ENCODE measurements around the gene SOX5. TPM values are rescaled to one million over a fixed set of nuclear protein-coding genes. Genes with fewer than 3 reads are reported as not detected.

The SOX5 gene
- total RNA-seq, 5 donors from 2014 or later (not counting 1 experiment from before 2014, with no cell fraction given): 0.10 to 1.1 (median 0.39) TPM; not detected in 1

DNA sequence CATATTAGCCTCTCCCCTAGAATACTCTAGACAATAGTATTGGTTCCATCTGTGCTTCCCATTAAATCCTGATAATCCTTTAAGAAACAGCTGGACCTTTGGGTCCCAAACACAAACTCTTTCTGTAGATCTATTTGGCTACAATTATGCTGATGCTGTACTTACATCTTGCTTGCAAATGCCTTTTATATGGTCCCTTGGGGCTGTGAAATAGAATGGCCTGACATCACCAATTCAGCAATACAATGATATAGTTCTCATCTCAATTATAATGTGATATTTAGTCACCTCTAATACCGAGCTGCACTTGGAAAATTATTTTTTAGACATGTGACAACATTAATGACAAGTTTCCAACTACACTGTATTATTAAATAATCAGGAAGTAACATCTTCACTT, 261.5 kb downstream of the SOX5 start:
- H3K4me1 Mint-ChIP-seq: no peaks in the 10 kb centered on the region
- H3K9me3 Mint-ChIP-seq: peaks cover 0 to 6% (median 4%) of the 10 kb centered on the region in 3 donors
- no peak overlapping the region for H3K4me3 Mint-ChIP-seq
- H3K9me3 ChIP-seq: no peaks in the 10 kb centered on the region
- H3K27ac Mint-ChIP-seq: no peak overlapping the region
- ChIA-PET CTCF (interaction anchor here in 1 of 2 donors (0.6 kb wide), 1 partner anchor 52 kb away, joined by 3 read pairs; no protein-coding TSS in a partner anchor), POLR2A (no interaction called here)
- DNase-seq: no peak
- H3K27me3 Mint-ChIP-seq: no peaks in the 10 kb centered on the region
- no peaks in the 10 kb centered on the region for H3K27me3 ChIP-seq (replicated peaks in 1 of 2; ENCODE audit: control insufficient read depth in 2 of 2, extremely low read depth in 1 of 2, insufficient read depth in 2 of 2, low read length in 1 of 2)
- H3K4me1 ChIP-seq (ENCODE audit: control insufficient read depth in 1 of 2, extremely low read depth in 1 of 2, insufficient read depth in 2 of 2, low read length in 2 of 2): no peaks in the 10 kb centered on the region
- no CpG with 5 or more reads among the region's 1 CpG for WGBS (ENCODE audit: insufficient coverage)
- no peak overlapping the region for H3K4me3 ChIP-seq (ENCODE audit: control insufficient read depth in 1 of 2, extremely low read depth in 1 of 2, low read length in 1 of 2)
- no peaks in the 10 kb centered on the region for H3K36me3 Mint-ChIP-seq
- no peak for ATAC-seq (replicated peaks in 1 of 4)
- H3K27ac ChIP-seq (ENCODE audit: low read length): no peak overlapping the region
- no peaks in the 10 kb centered on the region for H3K36me3 ChIP-seq (ENCODE audit: control insufficient read depth in 2 of 2, extremely low read depth in 1 of 2, insufficient read depth in 1 of 2, low read length in 1 of 2)

- no peak overlapping the region for H3K4me3 Mint-ChIP-seq
- H3K27me3 Mint-ChIP-seq: no peaks in the 10 kb centered on the region
- H3K27ac ChIP-seq (ENCODE audit: low read length): no peak overlapping the region
- no peaks in the 10 kb centered on the region for H3K4me1 ChIP-seq (ENCODE audit: control insufficient read depth in 1 of 2, extremely low read depth in 1 of 2, insufficient read depth in 2 of 2, low read length in 2 of 2)
- POLR2A ChIA-PET: no interaction called here
- no peak overlapping the region for H3K27ac Mint-ChIP-seq
- no peak for DNase-seq
- H3K9me3 Mint-ChIP-seq: peaks cover 0 to 6% (median 4%) of the 10 kb centered on the region in 3 donors
- H3K27me3 ChIP-seq (replicated peaks in 1 of 2; ENCODE audit: control insufficient read depth in 2 of 2, extremely low read depth in 1 of 2, insufficient read depth in 2 of 2, low read length in 1 of 2): no peaks in the 10 kb centered on the region
- no peaks in the 10 kb centered on the region for H3K36me3 ChIP-seq (ENCODE audit: control insufficient read depth in 2 of 2, extremely low read depth in 1 of 2, insufficient read depth in 1 of 2, low read length in 1 of 2)
- H3K36me3 Mint-ChIP-seq: no peaks in the 10 kb centered on the region
- CTCF ChIA-PET: no interaction called here
- no peaks in the 10 kb centered on the region for H3K4me1 Mint-ChIP-seq
- no peaks in the 10 kb centered on the region for H3K9me3 ChIP-seq
- no peak overlapping the region for H3K4me3 ChIP-seq (ENCODE audit: control insufficient read depth in 1 of 2, extremely low read depth in 1 of 2, low read length in 1 of 2)
- no peak for ATAC-seq (replicated peaks in 1 of 4)
These were observed 263.4 kb downstream of the SOX5 start for GRCh38 chr12:23686095-23686494.

DNA sequence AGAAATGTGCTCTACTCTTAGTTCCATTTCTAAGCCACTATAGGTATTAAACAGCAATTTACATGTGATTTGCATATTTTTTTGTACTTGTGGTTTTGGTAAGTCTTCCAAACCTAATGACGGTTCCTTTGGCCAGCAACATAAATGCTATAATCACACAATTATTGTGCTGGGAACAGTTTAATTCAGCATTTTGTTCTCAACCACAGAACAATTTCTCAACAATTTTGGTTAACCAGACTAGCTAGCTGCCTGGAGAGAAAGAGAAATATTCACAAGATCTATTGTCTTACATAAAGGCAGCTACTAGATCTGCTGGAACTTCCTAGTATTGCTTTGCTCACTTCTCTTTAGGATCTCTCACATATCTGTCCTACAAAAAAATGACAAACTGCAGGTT, 265.3 kb downstream of the SOX5 start:
- ATAC-seq (replicated peaks in 1 of 4) (no peak), DNase-seq (no peak)
- Histone ChIP-seq H3K4me3 (ENCODE audit: control insufficient read depth in 1 of 2, extremely low read depth in 1 of 2, low read length in 1 of 2) (no peak overlapping the region), H3K9me3 (no peaks in the 10 kb centered on the region), H3K27ac (ENCODE audit: low read length) (no peak overlapping the region), H3K27me3 (replicated peaks in 1 of 2; ENCODE audit: control insufficient read depth in 2 of 2, extremely low read depth in 1 of 2, insufficient read depth in 2 of 2, low read length in 1 of 2) (no peaks in the 10 kb centered on the region), H3K36me3 (ENCODE audit: control insufficient read depth in 2 of 2, extremely low read depth in 1 of 2, insufficient read depth in 1 of 2, low read length in 1 of 2) (no peaks in the 10 kb centered on the region), H3K4me1 (ENCODE audit: control insufficient read depth in 1 of 2, extremely low read depth in 1 of 2, insufficient read depth in 2 of 2, low read length in 2 of 2) (no peaks in the 10 kb centered on the region)
- no peaks in the 10 kb centered on the region for H3K27me3 Mint-ChIP-seq
- no peak overlapping the region for H3K4me3 Mint-ChIP-seq
- ChIA-PET POLR2A (no interaction called here), CTCF (no interaction called here)
- H3K36me3 Mint-ChIP-seq: no peaks in the 10 kb centered on the region
- WGBS (ENCODE audit: insufficient coverage): no CpG with 5 or more reads among the region's 1 CpG
- no peaks in the 10 kb centered on the region for H3K4me1 Mint-ChIP-seq
- H3K9me3 Mint-ChIP-seq: peaks cover 0 to 4% (median 0%) of the 10 kb centered on the region in 3 donors
- no peak overlapping the region for H3K27ac Mint-ChIP-seq

DNA sequence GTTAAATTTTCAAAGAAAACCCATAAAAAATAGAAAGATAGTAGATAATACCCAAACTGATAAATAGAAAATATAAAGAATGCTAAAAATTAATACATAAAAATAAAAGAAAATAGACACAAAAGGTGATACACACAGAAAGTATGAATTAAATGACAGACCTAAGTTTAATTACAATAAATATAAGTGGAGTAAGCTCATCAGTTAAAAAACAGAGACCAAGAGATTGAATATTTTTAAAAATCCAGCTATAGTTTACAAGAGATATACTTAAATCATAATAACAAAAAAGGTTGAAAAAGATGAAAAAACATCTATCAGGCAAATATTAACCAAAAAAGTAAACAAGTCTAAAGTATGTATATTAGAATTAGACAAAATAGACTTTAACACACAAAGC, 268.2 kb downstream of the SOX5 start:
- POLR2A ChIA-PET: interaction anchor here in 1 of 2 donors (0.6 to 0.8 kb wide), 2 partner anchors 17 to 58 kb away, joined by 3 to 4 read pairs; no protein-coding TSS in a partner anchor
- Mint-ChIP-seq H3K4me1 (no peaks in the 10 kb centered on the region), H3K9me3 (peaks cover 0 to 2% (median 0%) of the 10 kb centered on the region in 3 donors), H3K36me3 (no peaks in the 10 kb centered on the region), H3K27ac (no peak overlapping the region), H3K4me3 (no peak overlapping the region), H3K27me3 (no peaks in the 10 kb centered on the region)
- Histone ChIP-seq H3K4me3 (ENCODE audit: control insufficient read depth in 1 of 2, extremely low read depth in 1 of 2, low read length in 1 of 2) (no peak overlapping the region), H3K27ac (ENCODE audit: low read length) (no peak overlapping the region), H3K36me3 (ENCODE audit: control insufficient read depth in 2 of 2, extremely low read depth in 1 of 2, insufficient read depth in 1 of 2, low read length in 1 of 2) (no peaks in the 10 kb centered on the region), H3K9me3 (no peaks in the 10 kb centered on the region), H3K27me3 (replicated peaks in 1 of 2; ENCODE audit: control insufficient read depth in 2 of 2, extremely low read depth in 1 of 2, insufficient read depth in 2 of 2, low read length in 1 of 2) (no peaks in the 10 kb centered on the region), H3K4me1 (ENCODE audit: control insufficient read depth in 1 of 2, extremely low read depth in 1 of 2, insufficient read depth in 2 of 2, low read length in 2 of 2) (no peaks in the 10 kb centered on the region)
- no peak for DNase-seq
- CTCF ChIA-PET: no interaction called here
- no peak for ATAC-seq (replicated peaks in 1 of 4)

DNA sequence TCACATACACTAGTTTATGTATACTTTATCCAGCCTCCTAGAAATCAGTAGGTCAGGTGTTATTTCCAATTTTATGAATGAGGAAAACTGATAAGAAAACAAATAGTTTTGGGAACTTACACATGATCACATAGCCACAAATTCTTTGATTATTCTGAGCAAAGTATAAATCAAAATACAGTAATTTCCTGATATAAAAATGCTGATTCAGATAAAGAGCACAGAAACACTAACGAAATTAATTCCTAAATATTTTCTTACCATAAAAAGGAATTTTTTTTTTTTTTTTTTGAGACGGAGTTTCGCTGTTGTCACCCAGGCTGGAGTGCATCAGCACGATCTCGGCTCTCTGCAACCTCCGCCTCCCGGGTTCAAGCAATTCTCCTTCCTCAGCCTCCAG, 275.4 kb downstream of the SOX5 start:
- no CpG with 5 or more reads among the region's 7 CpGs for WGBS (ENCODE audit: insufficient coverage)

GRCh38 chr12:23671881-23672280, 277.6 kb downstream of the SOX5 start:
- 80% methylated on average over 3 of the region's 3 CpGs for WGBS (ENCODE audit: insufficient coverage)
- no peaks in the 10 kb centered on the region for H3K27me3 ChIP-seq (replicated peaks in 1 of 2; ENCODE audit: control insufficient read depth in 2 of 2, extremely low read depth in 1 of 2, insufficient read depth in 2 of 2, low read length in 1 of 2)
- no peak overlapping the region for H3K4me3 Mint-ChIP-seq
- no peaks in the 10 kb centered on the region for H3K4me1 Mint-ChIP-seq
- H3K4me1 ChIP-seq (ENCODE audit: control insufficient read depth in 1 of 2, extremely low read depth in 1 of 2, insufficient read depth in 2 of 2, low read length in 2 of 2): no peaks in the 10 kb centered on the region
- no peak overlapping the region for H3K27ac Mint-ChIP-seq
- H3K4me3 ChIP-seq (ENCODE audit: control insufficient read depth in 1 of 2, extremely low read depth in 1 of 2, low read length in 1 of 2): no peak overlapping the region
- ATAC-seq (replicated peaks in 1 of 4) (no peak), DNase-seq (no peak)
- no peak overlapping the region for H3K27ac ChIP-seq (ENCODE audit: low read length)
- POLR2A ChIA-PET: no interaction called here
- CTCF ChIA-PET: no interaction called here
- H3K9me3 Mint-ChIP-seq: no peaks in the 10 kb centered on the region
- H3K9me3 ChIP-seq: no peaks in the 10 kb centered on the region
- H3K36me3 Mint-ChIP-seq: no peaks in the 10 kb centered on the region
- no peaks in the 10 kb centered on the region for H3K36me3 ChIP-seq (ENCODE audit: control insufficient read depth in 2 of 2, extremely low read depth in 1 of 2, insufficient read depth in 1 of 2, low read length in 1 of 2)
- H3K27me3 Mint-ChIP-seq: no peaks in the 10 kb centered on the region

More for the DNA sequence above, 275.4 kb downstream of the SOX5 start:
- Mint-ChIP-seq H3K4me3 (no peak overlapping the region), H3K36me3 (no peaks in the 10 kb centered on the region), H3K27ac (no peak overlapping the region), H3K9me3 (no peaks in the 10 kb centered on the region), H3K4me1 (no peaks in the 10 kb centered on the region), H3K27me3 (no peaks in the 10 kb centered on the region)
- Histone ChIP-seq H3K36me3 (ENCODE audit: control insufficient read depth in 2 of 2, extremely low read depth in 1 of 2, insufficient read depth in 1 of 2, low read length in 1 of 2) (no peaks in the 10 kb centered on the region), H3K4me3 (ENCODE audit: control insufficient read depth in 1 of 2, extremely low read depth in 1 of 2, low read length in 1 of 2) (no peak overlapping the region), H3K27ac (ENCODE audit: low read length) (no peak overlapping the region), H3K9me3 (no peaks in the 10 kb centered on the region), H3K27me3 (replicated peaks in 1 of 2; ENCODE audit: control insufficient read depth in 2 of 2, extremely low read depth in 1 of 2, insufficient read depth in 2 of 2, low read length in 1 of 2) (no peaks in the 10 kb centered on the region), H3K4me1 (ENCODE audit: control insufficient read depth in 1 of 2, extremely low read depth in 1 of 2, insufficient read depth in 2 of 2, low read length in 2 of 2) (no peaks in the 10 kb centered on the region)
- no peak for ATAC-seq (replicated peaks in 1 of 4)
- CTCF ChIA-PET: no interaction called here
- DNase-seq: no peak
- POLR2A ChIA-PET: no interaction called here

DNA sequence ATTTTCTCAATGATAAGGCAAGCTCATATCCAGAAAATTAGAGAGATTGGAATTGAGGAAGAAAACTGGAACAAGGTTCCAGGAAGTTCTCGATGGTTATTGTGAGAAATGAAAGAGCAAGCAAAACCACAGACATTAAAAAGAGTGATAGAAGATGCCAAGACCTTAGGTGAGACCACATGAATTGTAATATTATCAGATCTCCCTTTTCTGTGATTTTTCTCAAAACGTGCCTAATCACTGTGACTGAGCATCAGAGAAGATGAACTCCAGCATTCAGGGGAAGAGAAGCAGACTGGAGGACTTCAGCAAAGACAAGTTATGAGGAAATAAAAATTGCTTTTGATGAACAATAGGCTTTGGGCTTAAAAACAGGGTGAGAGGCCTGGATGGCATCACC, 278.8 kb downstream of the SOX5 start:
- no peak for DNase-seq
- Histone ChIP-seq H3K36me3 (ENCODE audit: control insufficient read depth in 2 of 2, extremely low read depth in 1 of 2, insufficient read depth in 1 of 2, low read length in 1 of 2) (no peaks in the 10 kb centered on the region), H3K9me3 (no peaks in the 10 kb centered on the region), H3K4me3 (ENCODE audit: control insufficient read depth in 1 of 2, extremely low read depth in 1 of 2, low read length in 1 of 2) (no peak overlapping the region), H3K27ac (ENCODE audit: low read length) (no peak overlapping the region), H3K27me3 (replicated peaks in 1 of 2; ENCODE audit: control insufficient read depth in 2 of 2, extremely low read depth in 1 of 2, insufficient read depth in 2 of 2, low read length in 1 of 2) (no peaks in the 10 kb centered on the region), H3K4me1 (ENCODE audit: control insufficient read depth in 1 of 2, extremely low read depth in 1 of 2, insufficient read depth in 2 of 2, low read length in 2 of 2) (no peaks in the 10 kb centered on the region)
- H3K36me3 Mint-ChIP-seq: no peaks in the 10 kb centered on the region
- WGBS (ENCODE audit: insufficient coverage): 67% methylated on average over 1 of the region's 2 CpGs
- ATAC-seq (replicated peaks in 1 of 4): no peak
- H3K4me3 Mint-ChIP-seq: no peak overlapping the region
- H3K27ac Mint-ChIP-seq: no peak overlapping the region
- H3K27me3 Mint-ChIP-seq: no peaks in the 10 kb centered on the region
- H3K4me1 Mint-ChIP-seq: no peaks in the 10 kb centered on the region
- POLR2A ChIA-PET: interaction anchor here in 1 of 2 donors (0.6 kb wide), 1 partner anchor 45 kb away, joined by 3 read pairs; no protein-coding TSS in a partner anchor
- no peaks in the 10 kb centered on the region for H3K9me3 Mint-ChIP-seq
- CTCF ChIA-PET: interaction anchor here in 1 of 2 donors (0.6 kb wide), 1 partner anchor 41 kb away, joined by 3 read pairs; no protein-coding TSS in a partner anchor
